ENCODE results near the gene PEX11A.
"Not testable (repeated sequence)": the region's sequence is repeated elsewhere in the genome, so short reads cannot be mapped to it uniquely, and the experiment has no call there.

Gene PEX11A, protein sequence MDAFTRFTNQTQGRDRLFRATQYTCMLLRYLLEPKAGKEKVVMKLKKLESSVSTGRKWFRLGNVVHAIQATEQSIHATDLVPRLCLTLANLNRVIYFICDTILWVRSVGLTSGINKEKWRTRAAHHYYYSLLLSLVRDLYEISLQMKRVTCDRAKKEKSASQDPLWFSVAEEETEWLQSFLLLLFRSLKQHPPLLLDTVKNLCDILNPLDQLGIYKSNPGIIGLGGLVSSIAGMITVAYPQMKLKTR

DNA sequence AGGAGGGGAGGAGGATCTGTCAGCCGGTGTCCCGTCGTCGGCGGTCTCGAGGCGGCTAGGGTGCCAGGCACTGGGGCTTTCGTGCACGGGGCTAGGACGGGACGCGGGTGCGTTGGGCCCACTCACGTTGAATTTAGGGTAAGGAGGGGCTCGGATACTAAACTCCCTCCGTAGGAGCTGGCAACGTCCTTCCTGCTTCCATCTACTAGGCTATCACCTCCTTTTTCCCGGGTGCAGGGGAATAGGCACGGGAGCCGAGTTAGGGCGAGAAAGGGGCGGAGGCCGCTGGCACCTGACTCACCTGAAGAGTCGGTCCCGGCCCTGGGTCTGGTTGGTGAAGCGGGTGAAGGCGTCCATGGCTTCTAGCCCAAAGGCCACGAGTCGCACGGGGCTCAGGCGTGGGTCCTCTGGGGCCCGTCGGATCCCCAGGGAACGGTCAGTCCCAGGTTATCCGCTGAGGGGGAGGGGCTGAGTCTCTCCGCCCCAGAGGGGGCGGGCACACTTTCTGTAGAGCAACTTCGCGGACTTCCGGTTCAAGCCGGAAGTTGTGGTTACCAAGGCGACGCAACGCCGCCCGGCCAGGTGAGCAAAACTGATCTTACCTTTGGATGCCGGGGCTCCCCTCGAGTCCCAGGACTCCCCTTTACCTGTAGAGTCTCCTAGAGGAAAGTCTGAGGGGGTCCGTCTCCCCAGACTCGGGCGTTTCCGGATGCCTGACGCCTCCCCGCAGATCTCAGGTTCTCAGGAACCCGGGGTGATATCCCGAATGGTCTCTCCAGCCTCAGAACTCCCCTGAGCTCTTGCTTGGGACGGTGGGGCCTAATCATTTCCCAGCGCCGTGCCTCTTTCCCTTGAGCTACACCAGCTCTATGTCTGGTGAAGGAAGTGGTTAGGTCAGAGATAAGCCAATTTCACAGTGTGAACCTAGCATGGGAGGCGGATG lies at the start of gene PEX11A, which contains the start of gene WDR93:
TSS of gene PEX11A (minus strand) at position 479 of the 943 bp plus-strand sequence. CDS start at position 357, 122 bp downstream.
TSS of gene WDR93 (plus strand) at position 536 of the 943 bp plus-strand sequence. CDS start 10,936 bp downstream, outside the sequence.
- DNase-seq = peak; percentile 77

DNA sequence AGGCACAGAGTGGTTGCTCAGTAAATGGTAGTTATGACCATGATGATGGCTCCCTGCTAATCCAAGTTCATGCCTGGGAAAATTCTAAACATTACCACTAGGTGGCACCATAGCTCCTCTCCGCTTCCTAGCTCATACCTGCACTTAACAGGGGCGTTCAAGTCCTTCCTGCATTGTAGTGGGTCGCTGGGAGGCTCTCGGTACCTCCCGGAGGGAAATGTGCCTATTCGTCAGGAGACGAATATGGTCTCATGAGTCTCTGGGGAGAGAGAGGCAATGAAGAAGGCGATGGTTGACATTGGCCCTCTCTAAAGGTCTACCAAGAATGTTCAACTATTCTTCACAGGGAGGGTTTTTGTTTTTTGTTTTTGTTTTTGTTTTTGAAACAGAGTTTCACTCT lies 49.6 kb upstream of the PEX11A start:
- no peak for DNase-seq

DNA sequence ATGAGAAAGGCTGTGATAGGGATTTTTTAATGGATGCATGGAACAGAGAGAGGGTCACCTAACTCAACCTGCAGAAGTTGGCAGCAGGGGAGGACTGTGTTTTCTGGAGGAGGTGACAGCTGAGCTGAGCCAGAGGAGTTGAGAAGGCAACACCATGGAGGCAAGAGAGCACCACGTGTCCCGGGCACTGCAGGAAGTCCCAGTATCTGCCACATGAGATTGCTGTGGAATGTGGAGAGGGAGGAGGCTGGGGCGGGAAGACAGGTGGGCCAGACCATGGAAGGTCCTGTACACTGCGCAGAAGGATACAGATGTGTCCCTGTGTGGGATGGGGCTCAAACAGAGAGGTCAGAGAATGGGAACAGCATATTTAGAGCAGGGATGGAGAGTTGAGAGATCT lies 45.2 kb upstream of the PEX11A start:
- DNase-seq = no peak

DNA sequence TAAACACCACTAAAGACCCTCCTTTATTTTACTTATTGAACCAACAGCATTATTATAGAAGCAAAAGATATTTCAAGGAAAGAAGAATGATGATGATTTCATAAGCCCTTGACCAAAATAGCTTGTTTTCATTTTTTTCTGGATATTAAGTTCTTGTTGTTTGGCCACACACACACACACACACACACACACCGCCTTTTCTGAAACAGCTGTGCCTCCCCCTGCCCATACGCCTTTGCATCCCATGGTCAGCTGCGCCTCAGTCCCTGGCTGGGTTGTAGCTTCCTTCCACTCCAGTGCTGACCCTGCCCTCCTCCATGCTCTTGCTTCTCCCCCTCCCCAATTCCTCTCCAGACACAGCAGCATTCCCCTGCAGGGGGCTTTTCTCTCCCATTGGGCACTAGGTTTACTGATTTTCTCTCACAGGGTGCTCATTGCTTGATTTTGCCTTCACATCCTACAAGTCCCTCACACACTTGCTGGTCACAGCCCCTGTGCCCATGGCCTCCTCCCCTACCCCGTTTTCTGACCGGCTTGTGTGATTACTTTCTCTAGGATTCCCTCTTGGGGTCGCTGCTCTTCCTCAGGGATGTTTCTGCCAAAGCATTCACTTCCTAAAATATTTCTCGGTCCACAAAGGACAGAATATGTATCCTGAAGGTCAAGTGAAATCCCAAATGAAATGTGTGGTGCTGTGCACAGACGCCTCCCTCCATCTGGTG lies 42.1 kb upstream of the PEX11A start:
- DNase-seq = no peak

DNA sequence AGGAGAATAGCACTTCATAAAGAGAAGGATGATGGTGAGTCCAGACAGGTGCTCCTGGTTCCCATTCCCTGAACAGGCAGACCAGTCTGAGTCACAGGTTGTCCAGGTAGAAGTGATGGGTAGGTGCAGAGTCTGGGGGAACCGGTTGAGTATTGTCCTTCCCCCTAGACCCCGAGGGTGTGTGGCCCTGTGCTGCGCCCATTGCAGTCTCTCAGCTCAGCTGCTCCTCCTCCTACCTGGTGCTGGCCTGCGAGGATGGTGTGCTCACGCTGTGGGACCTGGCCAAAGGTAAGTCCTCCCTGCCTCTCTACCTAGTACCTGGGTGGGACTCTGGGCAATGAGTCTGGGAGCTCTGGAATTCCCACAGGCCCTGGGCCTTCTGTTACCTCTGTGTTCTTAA lies 40.7 kb upstream of the PEX11A start:
- DNase-seq = no peak

DNA sequence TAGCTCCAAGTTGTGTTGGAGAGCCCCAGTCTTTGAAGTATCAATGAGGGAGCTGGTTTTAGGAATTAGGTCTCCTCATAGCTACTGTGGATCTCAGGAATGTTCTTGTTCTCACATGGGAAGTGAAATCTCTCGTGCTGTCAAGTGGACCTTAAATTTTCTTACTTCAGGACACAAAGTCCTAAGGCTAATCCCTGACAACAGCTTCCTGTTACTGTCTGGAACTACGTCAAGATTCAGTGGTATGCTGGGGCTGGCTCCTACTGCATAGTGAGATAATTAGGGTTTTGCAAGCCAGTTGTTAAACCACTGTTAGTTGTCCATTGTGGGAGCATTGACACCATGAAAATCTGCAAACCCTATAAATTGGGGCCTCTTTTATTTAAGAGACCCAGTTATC lies 37.7 kb upstream of the PEX11A start:
- DNase-seq = no peak

DNA sequence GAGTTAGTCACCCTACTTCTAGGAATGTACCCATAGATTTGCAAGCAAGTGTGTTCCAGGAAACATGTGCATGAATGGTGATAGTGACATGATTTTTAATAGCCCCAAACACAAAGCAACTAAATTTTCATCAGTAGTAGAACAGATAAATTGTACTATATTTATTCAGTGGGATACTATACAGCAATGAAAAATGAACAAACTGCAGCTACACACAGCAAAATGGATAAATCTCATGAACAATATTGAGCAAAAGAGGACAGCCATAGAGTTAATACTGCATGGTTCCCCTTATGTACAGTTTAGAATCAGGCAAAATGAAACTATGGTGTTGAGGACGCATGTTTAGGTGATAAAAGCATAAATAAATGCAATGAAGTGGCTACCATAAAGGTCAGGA lies 34.5 kb upstream of the PEX11A start:
- no peak for DNase-seq

DNA sequence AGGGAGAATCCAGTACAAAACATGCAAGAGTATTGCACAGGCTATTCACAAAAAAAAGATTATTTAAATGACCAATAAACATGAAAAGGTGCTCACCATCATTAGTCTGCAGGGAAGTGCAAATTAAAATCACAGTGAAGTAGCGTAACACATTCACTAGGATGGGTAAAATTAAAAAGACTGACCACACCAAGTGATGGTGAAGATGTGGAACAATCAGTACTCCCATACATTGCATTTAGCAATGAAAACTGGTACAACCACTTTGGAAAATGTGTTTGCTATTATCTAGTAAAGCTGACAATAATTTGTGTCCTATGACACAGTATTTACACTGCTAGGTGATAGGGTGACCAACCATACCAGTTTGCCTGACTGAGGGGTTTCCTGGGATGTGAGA lies 34.1 kb upstream of the PEX11A start:
- DNase-seq = no peak

DNA sequence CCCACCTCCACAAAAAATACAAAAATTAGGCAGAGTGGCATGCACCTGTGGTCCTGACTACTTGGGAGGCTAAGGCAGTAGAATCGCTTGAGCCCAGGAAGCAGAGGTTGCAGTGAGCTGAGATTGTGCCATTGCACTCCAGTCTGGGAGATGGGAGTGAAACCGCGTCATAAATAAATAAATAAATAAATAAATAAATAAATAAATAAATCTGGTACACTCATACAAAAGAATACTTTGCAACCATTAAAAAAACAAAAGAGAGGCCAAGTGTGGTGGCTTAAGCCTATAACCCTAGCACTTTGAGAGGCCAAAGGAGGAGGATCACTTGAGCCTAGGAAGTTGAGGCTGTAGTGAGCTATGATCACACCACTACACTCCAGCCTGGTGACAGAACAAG lies 32.5 kb upstream of the PEX11A start:
- DNase-seq = no peak

DNA sequence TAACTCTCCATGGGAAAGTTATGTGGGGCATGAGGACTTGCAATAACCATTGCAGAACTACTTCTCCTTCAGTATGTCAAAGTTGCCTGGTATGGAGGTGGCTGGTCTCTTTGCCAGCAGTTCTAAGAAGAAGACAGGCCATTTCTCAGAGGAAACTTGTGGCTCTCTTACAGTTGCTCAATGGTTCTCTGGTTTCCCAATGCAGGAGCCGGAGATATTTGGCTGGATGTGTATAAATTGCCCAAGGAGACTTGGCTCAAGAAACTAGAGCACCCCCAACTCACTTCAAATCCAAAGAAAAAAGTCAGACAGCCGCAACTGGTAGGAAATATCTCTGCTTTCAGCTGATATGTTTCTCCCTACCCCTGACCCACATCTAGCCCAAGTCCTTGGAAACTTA lies 24.2 kb upstream of the PEX11A start:
- DNase-seq = no peak

DNA sequence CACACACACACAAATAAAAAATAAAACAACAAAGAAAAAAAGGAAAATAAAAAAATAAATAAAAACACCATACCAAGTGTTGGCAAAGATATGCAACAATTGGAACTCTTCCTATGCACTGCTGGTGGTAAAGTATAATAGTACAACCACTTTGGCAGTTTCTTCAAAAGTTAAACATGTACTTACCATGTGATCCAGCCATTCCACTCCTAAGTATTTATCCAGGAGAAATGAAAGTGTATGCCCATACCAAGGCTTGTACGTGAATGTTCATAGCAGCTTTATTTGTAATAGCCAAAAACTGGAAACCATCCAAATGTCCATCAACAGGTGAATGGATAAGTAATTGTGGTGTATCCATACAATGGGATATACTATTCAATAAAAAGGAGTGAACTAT lies 17.0 kb upstream of the PEX11A start:
- no peak for DNase-seq

DNA sequence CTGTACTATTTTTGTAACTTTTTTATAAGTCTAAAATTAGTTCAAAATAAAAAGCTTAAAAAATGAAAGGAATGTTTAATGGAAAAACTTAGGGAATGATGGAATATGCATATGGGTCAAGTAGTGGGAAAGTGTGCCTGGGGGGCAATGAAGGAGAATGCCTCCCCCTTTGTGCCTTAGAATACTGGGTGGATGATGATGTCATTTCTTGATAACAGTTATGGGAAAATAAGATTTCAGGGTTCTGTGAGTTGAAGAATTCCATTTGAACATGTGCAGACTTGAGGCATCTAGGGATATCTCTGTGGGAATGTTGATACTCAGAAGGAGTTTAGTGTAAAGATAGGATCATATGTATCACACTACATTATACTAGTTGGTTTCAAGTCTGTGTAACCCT lies 13.9 kb upstream of the PEX11A start:
- DNase-seq = no peak

DNA sequence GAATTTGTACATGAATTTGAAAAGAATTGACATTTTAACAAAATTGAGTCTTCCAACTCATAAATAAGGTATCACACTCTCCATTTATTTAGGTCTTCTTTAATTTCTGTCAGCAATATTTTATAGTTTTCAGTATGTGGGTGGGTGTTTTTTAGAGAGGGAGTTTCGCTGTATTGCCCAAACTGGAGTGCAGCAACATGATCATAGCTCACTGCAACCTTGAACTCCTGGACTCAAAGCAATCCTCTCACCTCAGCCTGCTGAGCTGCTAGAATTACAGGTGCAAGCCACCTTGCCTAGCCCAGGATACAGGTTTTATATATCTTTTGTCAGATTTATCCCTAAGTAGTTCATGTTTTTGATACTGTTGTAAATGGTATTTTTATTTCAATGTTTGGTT lies 4.6 kb upstream of the PEX11A start:
- no peak for DNase-seq

DNA sequence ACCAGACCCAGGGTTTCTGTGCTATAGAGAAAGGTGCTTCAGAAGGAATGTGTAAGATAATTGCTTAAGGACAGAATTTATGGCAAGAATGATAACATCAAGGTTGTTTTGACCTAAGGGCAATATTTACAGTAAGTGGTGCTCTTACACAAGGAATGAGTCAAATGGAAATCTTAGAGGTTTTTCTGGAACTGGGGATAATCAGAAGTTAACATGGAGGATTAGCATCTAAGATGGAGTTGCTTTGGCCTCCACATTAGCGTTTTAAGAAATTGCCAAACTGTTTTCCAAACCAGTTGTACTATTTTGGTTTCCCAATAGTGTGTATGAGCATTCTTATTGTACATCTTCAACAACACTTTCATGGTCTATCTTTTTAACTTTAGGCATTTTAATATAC lies 3.1 kb upstream of the PEX11A start:
- no peak for DNase-seq

DNA sequence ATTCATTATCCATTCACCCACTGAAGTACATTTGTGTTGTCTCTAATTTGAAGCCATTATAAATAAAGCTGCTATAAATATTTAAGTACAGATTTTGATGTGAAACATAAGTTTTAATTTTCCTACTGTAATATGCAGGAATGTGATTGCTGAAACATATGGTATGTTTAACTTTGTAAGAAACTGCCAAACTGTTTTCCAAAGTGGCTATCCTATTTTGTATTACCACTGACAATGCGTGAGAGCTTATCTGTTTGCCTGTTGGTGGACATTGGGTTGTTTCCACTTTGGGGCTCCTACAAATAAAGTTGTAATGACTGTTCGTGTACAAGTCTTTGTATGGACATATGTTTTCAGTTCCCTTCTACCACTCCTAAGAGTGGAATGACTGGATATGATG lies 2.5 kb upstream of the PEX11A start:
- no peak for DNase-seq

DNA sequence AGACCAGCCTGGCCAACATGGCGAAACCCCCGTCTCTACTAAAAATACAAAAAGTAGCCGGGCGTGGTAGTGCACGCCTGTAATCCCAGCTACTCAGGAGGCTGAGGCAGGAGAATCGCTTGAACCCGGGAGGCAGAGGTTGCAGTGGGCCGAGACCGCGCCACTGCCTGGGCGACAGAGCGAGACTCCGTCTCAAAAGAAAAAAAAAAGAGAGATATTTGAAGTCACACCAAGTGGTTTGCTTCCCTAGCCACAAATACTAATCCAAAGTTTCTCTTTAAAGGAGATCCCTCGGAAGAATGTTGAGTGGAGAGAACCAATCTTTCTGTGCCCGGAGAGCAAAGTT lies 651 bp downstream of the PEX11A start:
- DNase-seq = not testable (repeated sequence)

DNA sequence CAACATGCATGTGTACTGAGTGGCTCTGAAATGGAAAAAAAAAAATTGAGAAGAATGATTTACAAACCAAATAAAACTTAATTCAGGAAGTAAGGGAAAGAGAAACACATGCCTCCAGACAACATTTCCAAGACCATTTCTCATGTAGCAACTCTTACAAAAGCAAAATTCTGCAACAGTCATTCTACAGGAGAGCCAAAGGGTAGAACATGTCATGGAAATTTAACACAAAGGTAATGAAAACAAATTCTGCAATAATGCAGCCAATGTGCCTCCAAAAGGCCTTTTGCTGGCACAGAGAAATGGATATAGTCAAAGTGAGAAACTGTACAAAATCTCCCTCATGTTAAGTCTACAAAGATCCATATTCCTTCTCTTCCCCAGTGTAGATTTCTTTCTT lies 4.0 kb downstream of the PEX11A start:
- no peak for DNase-seq

DNA sequence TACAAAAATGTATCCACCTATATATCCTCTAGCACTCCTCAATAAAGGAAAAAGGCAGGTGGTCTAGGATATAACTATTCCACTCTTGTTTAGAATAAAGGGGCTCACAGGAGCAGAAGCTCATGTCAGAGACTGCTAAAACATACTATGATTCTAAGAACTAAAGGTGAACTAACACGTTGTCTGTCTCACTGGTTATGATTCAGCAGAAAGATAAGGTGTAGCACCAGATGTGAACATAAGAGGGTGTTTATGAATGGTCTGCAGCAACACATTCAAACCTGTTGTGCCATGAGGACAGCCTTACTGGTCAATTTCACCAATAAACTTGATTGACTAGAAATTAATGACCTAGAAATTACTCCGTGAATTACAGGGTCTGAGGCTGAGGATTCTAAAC lies 4.6 kb downstream of the PEX11A start:
- DNase-seq = no peak

DNA sequence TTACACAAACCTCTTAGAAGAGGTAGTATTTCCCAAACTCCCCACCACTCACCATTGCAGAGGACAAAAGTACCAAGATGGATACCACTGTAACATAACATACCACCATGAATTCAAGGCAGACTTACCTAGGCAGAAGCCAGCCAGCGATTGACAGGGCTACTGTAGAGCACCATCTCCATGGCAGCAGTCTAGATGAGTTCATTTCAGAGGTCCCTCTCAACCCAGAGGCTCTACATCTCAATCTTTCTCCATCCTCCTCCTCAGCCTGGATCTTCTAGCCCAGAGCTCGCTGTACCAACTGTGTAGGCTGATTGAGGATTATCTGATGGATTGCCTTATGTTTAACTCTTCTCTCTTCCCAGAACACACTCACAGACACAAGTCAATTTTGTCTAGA lies 9.4 kb downstream of the PEX11A start:
- no peak for DNase-seq

DNA sequence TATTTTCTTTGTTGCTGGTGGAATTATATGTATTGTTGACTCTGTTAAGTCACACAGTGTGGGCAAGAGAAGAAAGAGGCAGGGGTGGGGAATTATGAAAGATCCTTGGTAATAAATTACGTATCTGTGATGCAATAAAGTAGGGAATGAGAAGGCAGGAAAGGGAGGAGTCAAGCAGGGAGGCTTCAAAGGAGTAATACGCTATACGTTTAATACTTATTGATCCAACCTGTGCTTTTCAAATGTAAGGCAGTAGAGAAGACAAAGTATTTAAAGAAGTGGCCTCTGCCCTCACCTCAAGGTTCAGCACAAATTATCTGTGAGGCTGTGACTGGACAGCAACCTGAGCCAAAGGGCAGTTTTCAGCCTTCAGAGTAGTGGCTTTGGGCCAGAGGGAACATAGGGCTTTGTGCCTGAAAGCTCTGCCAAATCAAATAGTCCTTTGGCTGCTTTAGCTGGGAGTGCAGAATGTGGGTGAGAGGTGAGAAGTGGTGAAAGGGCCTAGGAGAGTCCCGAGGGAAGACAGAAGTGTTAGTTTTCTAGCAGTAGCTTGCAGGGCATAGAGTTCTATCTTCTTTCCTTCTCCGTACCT lies 10.2 kb downstream of the PEX11A start:
- no peak for DNase-seq

DNA sequence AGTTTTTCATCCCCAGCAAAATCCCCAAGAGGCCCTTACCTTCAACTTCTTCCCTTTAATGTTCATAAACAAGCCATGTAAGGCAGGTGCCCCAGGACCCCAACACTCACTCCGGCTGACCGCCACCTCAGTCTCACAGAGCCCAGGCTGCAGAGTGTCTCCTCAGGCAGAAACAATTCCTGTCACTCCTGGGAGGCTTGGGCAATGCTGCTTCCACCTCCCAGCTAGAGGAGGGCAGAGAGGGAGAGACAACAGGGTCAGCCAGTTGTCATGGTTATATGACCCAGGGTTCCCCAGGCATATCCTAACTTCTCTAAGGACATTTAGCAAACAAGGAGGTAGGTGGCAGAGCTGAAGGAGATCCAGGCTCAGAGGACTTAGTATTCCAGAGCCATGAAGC lies 11.3 kb downstream of the PEX11A start, which contains the start of gene PLIN1:
TSS of gene PLIN1 (minus strand) at position 156 of the 400 bp plus-strand sequence. CDS start 1,878 bp downstream, outside the sequence.
- DNase-seq = no peak

DNA sequence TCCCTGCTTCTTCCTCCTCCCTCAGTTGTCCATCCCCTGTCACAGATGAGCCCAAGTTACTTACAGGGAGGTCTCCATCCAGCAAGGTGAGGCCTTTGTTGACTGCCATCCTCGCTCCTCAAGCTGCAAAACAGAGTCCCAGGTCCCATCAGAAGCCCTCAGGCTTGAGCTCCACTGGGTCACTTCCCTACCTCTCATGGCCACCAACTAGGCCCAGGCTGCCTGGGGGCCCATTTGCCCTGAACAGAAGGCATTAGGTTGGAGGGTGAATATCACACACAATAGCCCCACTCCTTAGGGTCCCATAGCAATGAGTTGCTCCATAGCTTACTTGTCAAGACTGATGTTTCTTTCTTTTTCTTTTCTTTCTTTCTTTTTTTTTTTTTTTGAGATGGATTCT lies 13.2 kb downstream of the PEX11A start:
- DNase-seq = no peak

DNA sequence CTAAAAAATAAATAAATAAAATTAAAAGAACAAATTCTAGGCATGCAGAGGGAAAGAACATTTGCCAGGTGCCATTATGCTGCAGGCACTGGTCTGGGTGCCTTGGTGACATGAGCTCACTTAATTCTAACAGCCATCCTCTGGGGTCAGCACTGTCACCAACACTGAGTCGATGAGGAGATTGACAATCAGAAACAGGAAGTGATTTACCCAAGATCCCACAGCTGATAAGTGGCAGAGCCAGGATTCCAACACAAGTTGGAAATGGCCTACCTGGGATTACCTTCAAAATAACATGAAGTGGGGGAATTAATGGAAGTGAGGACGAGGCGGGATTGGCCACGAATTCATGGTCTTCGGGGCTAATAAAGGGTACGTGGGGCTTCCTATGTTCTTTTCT lies 14.9 kb downstream of the PEX11A start:
- no peak for DNase-seq

All from left hindlimb (tissue), 1 donor.